Caco-2 (cell line): ENCODE data around the gene MEGF6. TPM values are rescaled to one million over a fixed set of nuclear protein-coding genes. Genes with fewer than 3 reads are reported as not detected.

Experiments used
- BruUV-seq: library from RNA; stranded (reverse); fragments of 400-500 nt; replicated peaks from 2 replicates; lab custom pipeline; 2021; lab: Mats Ljungman, UMichigan
- CTCF ChIA-PET: fragments of 300-600 bp; sonication (Branson Sonifier 250); formaldehyde crosslinking; loops from one replicate; lab custom pipeline; 2022; ENCODE audit warnings: antibody characterized with exemption; lab: Charles Lee
- POLR2A ChIA-PET: fragments of 300-600 bp; sonication (Branson Sonifier 250); formaldehyde crosslinking; loops from one replicate; lab custom pipeline; 2022; ENCODE audit warnings: antibody characterized with exemption; lab: Charles Lee
- DNase-seq, 2 experiments: peaks; one replicate each; pipeline versions ENCODE4 v3.0.0 to v3.0.0-alpha.2; 2020 to 2022
- H3K27me3 ChIP-seq: replicated peaks from 2 replicates; pipeline ENCODE4 v1.6.0; 2011; ENCODE audit warnings: low read length; ENCODE audit not compliant: control insufficient read depth, insufficient read depth
- H3K36me3 ChIP-seq: 2 replicates; pipeline ENCODE4 v1.5.1; 2011; ENCODE audit warnings: low read length; ENCODE audit not compliant: control insufficient read depth, insufficient read depth
- H3K4me1 ChIP-seq: fragments of 250-450 bp; sonication (Bioruptor Pico); 2 replicates; pipeline ENCODE4 v1.5.1; 2020; ENCODE audit warnings: mild to moderate bottlenecking
- H3K4me3 ChIP-seq: 2 replicates; pipeline ENCODE4 v1.5.1; 2011; ENCODE audit warnings: low read depth, mild to moderate bottlenecking, control low read depth, low read length
- H3K9me3 ChIP-seq: fragments of 250-450 bp; sonication (Bioruptor Pico); 2 replicates; pipeline ENCODE4 v1.5.1; 2020; ENCODE audit warnings: mild to moderate bottlenecking, moderate library complexity
- H3K27ac Mint-ChIP-seq: one replicate; pipeline ENCODE4 v1.8.0; 2022; ENCODE audit warnings: mixed read lengths; ENCODE audit not compliant: unreplicated experiment
- H3K27me3 Mint-ChIP-seq: one replicate; pipeline ENCODE4 v1.8.0; 2022; ENCODE audit warnings: mixed read lengths; ENCODE audit not compliant: insufficient read depth, unreplicated experiment
- H3K36me3 Mint-ChIP-seq: one replicate; pipeline ENCODE4 v1.8.0; 2022; ENCODE audit warnings: mild to moderate bottlenecking, mixed read lengths; ENCODE audit not compliant: insufficient read depth, unreplicated experiment
- H3K4me1 Mint-ChIP-seq: one replicate; pipeline ENCODE4 v1.8.0; 2022; ENCODE audit warnings: low read depth, mixed read lengths; ENCODE audit not compliant: unreplicated experiment
- H3K4me3 Mint-ChIP-seq: one replicate; pipeline ENCODE4 v1.8.0; 2022; ENCODE audit warnings: mild to moderate bottlenecking, moderate library complexity, mixed read lengths; ENCODE audit not compliant: unreplicated experiment
- H3K9me3 Mint-ChIP-seq: one replicate; pipeline ENCODE4 v1.8.0; 2022; ENCODE audit warnings: mixed read lengths; ENCODE audit not compliant: unreplicated experiment
- CTCF ChIP-seq, 2 experiments: fragments of 200-600 bp in 1 of 2; IDR thresholded peaks; 1 replicate in 1 of 2; 2 replicates in 1 of 2; pipeline versions ENCODE4 v1.5.1 to v1.8.0; 2011 to 2022; ENCODE audit warnings: antibody characterized with exemption in 1 of 2, control low read depth in 1 of 2, inconsistent platforms in 1 of 2, low read depth in 1 of 2, low read length in 1 of 2, mild to moderate bottlenecking in 1 of 2, moderate library complexity in 1 of 2; ENCODE audit not compliant: insufficient read depth in 1 of 2, severe bottlenecking in 1 of 2, unreplicated experiment in 1 of 2
- intact Hi-C: fragments of 100-400 bp; cut with micrococcal nuclease; formaldehyde crosslinking; loops from one replicate; pipeline ENCODE4 v1.10.0; 2022; ENCODE audit not compliant: unreplicated experiment
- total RNA-seq: library from RNA; stranded (reverse); gene quantifications from 2 replicates; pipeline ENCODE4 v1.2.3, GENCODE V29; 2022

MEGF6 gene
- total RNA-seq, 1 experiment from 2014 or later: 13.3 TPM

DNA sequence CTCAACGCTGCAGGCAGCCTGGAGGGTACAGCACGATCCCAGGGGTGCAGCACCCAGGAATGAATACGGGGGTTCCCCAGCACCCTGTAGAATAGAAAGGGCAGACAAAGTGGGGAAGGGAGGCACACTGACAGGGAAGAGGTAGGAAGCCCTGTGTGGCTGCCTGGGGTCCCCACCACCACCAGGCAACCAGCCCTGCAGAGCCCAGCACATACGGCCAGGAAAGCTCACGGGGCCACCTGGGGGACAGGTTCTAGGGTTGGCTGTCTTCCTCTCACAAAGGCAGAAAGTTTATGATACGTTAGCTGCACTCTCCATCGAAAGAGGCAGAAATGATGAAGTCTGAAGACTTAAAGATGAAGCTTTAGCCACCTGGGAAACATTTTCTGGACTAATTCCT lies 104.4 kb downstream of the MEGF6 start:
- H3K27ac Mint-ChIP-seq: no peak overlapping the region
- no peak for TF ChIP-seq CTCF (IDR thresholded peaks at IDR 0.05; ENCODE audit: insufficient read depth in 1 of 2, low read depth in 1 of 2, low read length in 1 of 2, severe bottlenecking in 1 of 2, unreplicated experiment in 1 of 2)
- no peaks in the 10 kb centered on the region for H3K9me3 Mint-ChIP-seq
- H3K4me3 Mint-ChIP-seq: no peak overlapping the region
- H3K27me3 ChIP-seq: no peaks in the 10 kb centered on the region
- DNase-seq: no peak
- H3K36me3 Mint-ChIP-seq: no peaks in the 10 kb centered on the region
- BruUV-seq: no TSS peak
- no peaks in the 10 kb centered on the region for H3K4me1 Mint-ChIP-seq
- intact Hi-C loops: no loop called here
- H3K4me1 ChIP-seq: no peaks in the 10 kb centered on the region
- H3K9me3 ChIP-seq: no peaks in the 10 kb centered on the region
- no peaks in the 10 kb centered on the region for H3K36me3 ChIP-seq
- ChIA-PET CTCF (no interaction called here), POLR2A (no interaction called here)
- H3K27me3 Mint-ChIP-seq: no peaks in the 10 kb centered on the region
- H3K4me3 ChIP-seq: no peak overlapping the region

DNA sequence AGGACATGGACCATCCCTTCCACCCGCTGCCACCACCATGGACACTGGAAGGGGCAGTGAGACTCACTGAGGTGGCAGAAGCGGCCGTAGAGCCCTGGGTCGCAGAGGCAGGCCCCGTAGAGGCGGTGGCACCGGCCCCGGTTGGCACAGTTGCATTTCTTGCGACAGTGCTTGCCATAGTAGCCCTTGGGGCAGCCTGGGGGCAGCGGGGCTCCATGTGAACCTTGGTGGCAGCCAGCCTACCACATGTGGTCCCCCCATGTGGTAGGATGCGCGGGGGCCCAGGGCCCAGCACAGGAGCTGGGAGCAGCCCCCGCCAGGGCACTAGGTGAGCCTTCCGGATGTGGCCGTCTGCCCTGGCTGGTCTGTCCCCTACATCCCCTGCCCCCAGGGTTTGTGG lies 105.3 kb downstream of the MEGF6 start:
- Mint-ChIP-seq H3K4me1 (no peaks in the 10 kb centered on the region), H3K27ac (no peak overlapping the region), H3K4me3 (no peak overlapping the region), H3K36me3 (no peaks in the 10 kb centered on the region), H3K9me3 (no peaks in the 10 kb centered on the region), H3K27me3 (no peaks in the 10 kb centered on the region)
- no peak for DNase-seq
- CTCF ChIA-PET: no interaction called here
- H3K4me3 ChIP-seq: no peak overlapping the region
- intact Hi-C loops: no loop called here
- POLR2A ChIA-PET: no interaction called here
- H3K4me1 ChIP-seq: no peaks in the 10 kb centered on the region
- H3K9me3 ChIP-seq: no peaks in the 10 kb centered on the region
- no peaks in the 10 kb centered on the region for H3K27me3 ChIP-seq
- no peaks in the 10 kb centered on the region for H3K36me3 ChIP-seq
- BruUV-seq: no TSS peak
- no peak for TF ChIP-seq CTCF (IDR thresholded peaks at IDR 0.05; ENCODE audit: insufficient read depth in 1 of 2, low read depth in 1 of 2, low read length in 1 of 2, severe bottlenecking in 1 of 2, unreplicated experiment in 1 of 2)

- POLR2A ChIA-PET: no interaction called here
- Mint-ChIP-seq H3K9me3 (no peaks in the 10 kb centered on the region), H3K36me3 (no peaks in the 10 kb centered on the region), H3K4me1 (no peaks in the 10 kb centered on the region), H3K4me3 (no peak overlapping the region), H3K27me3 (no peaks in the 10 kb centered on the region), H3K27ac (no peak overlapping the region)
- H3K36me3 ChIP-seq: no peaks in the 10 kb centered on the region
- CTCF ChIA-PET: no interaction called here
- DNase-seq: no peak
- H3K4me3 ChIP-seq: no peak overlapping the region
- H3K4me1 ChIP-seq: no peaks in the 10 kb centered on the region
- intact Hi-C loops: no loop called here
- BruUV-seq: no TSS peak
- H3K27me3 ChIP-seq: no peaks in the 10 kb centered on the region
- H3K9me3 ChIP-seq: no peaks in the 10 kb centered on the region
- no peak for TF ChIP-seq CTCF (IDR thresholded peaks at IDR 0.05; ENCODE audit: insufficient read depth in 1 of 2, low read depth in 1 of 2, low read length in 1 of 2, severe bottlenecking in 1 of 2, unreplicated experiment in 1 of 2)
Observed at GRCh38 chr1:3505161-3505560, 106.1 kb downstream of the MEGF6 start.
